Epidermal melanocyte (primary cell): ENCODE measurements around the gene EEA1.
A peak's percentile ranks its signal among the peaks of the same experiment; 100 is the strongest.
"Not testable (repeated sequence)": the region's sequence is repeated elsewhere in the genome, so short reads cannot be mapped to it uniquely, and the experiment has no call there.

Source experiments
- DNase-seq: peaks from one replicate; pipeline ENCODE4 v3.0.0; 2011; ENCODE audit warnings: low spot score; ENCODE audit not compliant: insufficient read length

Gene EEA1

GRCh38 chr12:92928962-92929915 lies at the start of gene EEA1:
Gene EEA1 (minus strand): TSS chr12:92929295. CDS start chr12:92929066, 229 bp downstream.
- DNase-seq, result peak; percentile 78

- DNase-seq, result no peak
These were observed 49.5 kb upstream of the EEA1 start for GRCh38 chr12:92978607-92979006.

- DNase-seq, result no peak
These were observed 48.2 kb upstream of the EEA1 start for GRCh38 chr12:92977326-92977725.

- DNase-seq, result no peak
These were observed 45.7 kb upstream of the EEA1 start for GRCh38 chr12:92974759-92975158.

GRCh38 chr12:92973614-92974013 lies 44.5 kb upstream of the EEA1 start:
- no peak for DNase-seq

- DNase-seq, result no peak
These were observed 42.9 kb upstream of the EEA1 start for GRCh38 chr12:92971859-92972524.

- no peak for DNase-seq
These were observed 39.2 kb upstream of the EEA1 start for GRCh38 chr12:92968176-92968813.

GRCh38 chr12:92964378-92964777 lies 35.3 kb upstream of the EEA1 start:
- not testable (repeated sequence) for DNase-seq

GRCh38 chr12:92961949-92962348 lies 32.9 kb upstream of the EEA1 start:
- no peak for DNase-seq

GRCh38 chr12:92955997-92956663 lies 27.0 kb upstream of the EEA1 start:
- no peak for DNase-seq

- no peak for DNase-seq
These were observed 24.7 kb upstream of the EEA1 start for GRCh38 chr12:92953747-92954146.

- DNase-seq, result no peak
These were observed 23.3 kb upstream of the EEA1 start for GRCh38 chr12:92952394-92952793.

GRCh38 chr12:92951006-92951405 lies 21.9 kb upstream of the EEA1 start:
- no peak for DNase-seq

GRCh38 chr12:92950011-92950410 lies 20.9 kb upstream of the EEA1 start:
- no peak for DNase-seq

- no peak for DNase-seq
These were observed 20.4 kb upstream of the EEA1 start for GRCh38 chr12:92949466-92949865.

GRCh38 chr12:92947589-92948215 lies 18.6 kb upstream of the EEA1 start:
- DNase-seq, result no peak

- no peak for DNase-seq
These were observed 16.6 kb upstream of the EEA1 start for GRCh38 chr12:92945659-92946220.

GRCh38 chr12:92943482-92944250 lies 14.6 kb upstream of the EEA1 start:
- no peak for DNase-seq

- no peak for DNase-seq
These were observed 13.8 kb upstream of the EEA1 start for GRCh38 chr12:92942905-92943304.

GRCh38 chr12:92939116-92939515 lies 10.0 kb upstream of the EEA1 start:
- no peak for DNase-seq
